GM15510 (cell line): ENCODE results near the gene WFDC8.

Experiments used
- POLR2A ChIP-seq: IDR thresholded peaks from 3 replicates; pipeline ENCODE4 v1.6.1; 2011; ENCODE audit warnings: borderline replicate concordance; ENCODE audit not compliant: insufficient read length; ENCODE audit errors: extremely low read depth

Gene WFDC8

GRCh38 chr20:45579184-45579583 lies at the start of gene WFDC8:
WFDC8 (minus strand) TSS chr20:45579284; CDS start chr20:45579247, 37 bp downstream.
- no peak for TF ChIP-seq POLR2A

DNA sequence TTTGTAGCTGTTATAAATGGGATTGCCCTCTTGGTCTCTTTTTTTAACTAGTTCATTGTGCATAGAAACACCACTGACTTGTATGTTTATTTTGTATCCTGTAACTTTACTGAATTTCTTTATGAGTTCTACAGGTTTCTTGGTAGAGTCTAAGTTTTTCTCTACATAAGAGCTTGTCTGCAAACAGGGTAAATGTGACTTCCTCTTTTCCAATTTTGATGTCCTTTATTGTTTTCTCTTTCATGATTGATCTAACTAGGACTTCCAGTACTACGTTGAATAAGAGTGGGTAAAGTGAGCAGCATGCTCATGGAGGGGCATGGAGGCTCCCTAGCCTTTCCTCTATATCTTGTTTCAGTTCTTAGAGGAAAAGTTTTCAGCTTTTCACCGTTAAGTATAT lies 47.5 kb upstream of the WFDC8 start:
- no peak for TF ChIP-seq POLR2A

GRCh38 chr20:45621593-45621992 lies 42.5 kb upstream of the WFDC8 start:
- TF ChIP-seq POLR2A: no peak

- no peak for TF ChIP-seq POLR2A
Measured at GRCh38 chr20:45617591-45617990, 38.5 kb upstream of the WFDC8 start.

DNA sequence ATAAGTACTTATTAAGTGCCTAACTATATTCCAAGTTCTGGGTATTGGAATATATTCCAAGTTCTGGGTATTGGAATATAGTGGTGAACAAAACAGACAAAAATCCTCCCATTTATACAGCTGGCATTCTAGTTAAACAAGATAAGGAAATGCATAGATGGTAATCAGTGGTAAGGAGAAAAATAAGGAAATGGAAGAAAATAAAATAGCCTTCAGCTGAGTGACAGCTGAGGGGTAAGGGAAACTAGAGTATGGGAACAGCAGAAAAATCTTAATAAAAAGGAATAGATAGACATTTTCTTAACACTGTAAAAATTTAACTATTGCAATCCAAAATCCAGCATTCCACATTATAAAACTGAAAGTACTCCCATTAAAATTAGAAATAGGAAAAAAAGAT lies 33.2 kb upstream of the WFDC8 start:
- TF ChIP-seq POLR2A: no peak

DNA sequence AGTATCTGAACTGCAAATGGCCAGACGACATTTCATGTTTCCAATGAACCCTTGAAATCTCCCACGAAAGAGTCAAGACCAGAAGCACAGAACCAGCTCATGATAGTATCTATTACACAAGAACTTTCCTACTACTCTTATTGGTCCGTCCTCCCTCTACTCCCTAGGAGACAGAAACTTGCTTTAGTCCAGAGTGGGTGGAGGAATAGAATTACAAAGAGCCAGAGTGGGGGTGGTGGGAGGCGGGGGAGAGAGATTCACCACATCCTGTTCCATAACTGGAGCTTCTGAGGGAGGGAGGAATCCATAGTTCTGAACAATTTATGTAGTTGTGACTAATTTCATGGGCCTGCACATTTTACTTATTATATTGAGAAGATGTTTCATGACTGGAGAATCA lies 32.0 kb upstream of the WFDC8 start:
- TF ChIP-seq POLR2A: no peak

DNA sequence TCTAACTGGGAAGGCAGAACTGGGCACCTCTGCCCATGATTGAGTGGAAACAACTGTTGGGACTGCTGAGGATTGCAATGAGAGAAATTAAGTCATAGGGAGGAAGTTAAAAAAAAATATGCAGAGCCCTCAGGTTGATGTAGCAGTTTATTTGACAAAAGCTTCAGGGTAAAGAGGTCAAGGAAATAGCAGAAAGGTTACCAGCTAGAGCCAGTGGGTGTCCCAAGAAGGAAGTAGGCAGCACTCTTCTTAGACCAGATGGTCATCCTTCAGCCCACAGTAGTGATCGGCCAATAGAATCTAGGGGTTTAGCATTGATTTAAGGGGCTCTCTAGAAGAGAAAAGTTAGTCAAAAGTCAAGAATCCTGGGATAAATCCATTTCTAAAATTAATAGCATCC lies 28.7 kb upstream of the WFDC8 start:
- no peak for TF ChIP-seq POLR2A

DNA sequence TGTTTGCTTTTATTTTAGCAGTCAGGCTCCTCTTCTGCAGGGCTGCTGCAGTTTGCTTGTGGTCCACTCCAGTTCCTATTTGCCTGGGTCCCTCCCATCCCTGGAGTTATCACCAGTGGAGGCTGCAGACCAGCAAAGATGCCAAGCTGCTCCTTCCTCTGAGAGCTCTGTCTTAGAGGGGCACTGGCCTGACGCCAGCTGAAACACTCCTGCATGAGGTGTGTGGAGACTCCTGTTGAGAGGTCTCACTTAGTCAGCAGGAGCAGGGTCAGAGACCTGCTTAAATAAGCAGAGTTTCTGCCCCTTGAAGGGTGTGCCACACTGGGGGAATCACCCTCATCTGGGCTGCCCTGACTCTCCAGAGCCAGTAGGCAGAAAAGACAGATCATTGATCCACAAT lies 16.2 kb upstream of the WFDC8 start:
- no peak for TF ChIP-seq POLR2A

- TF ChIP-seq POLR2A: no peak
Measured at GRCh38 chr20:45593498-45593897, 14.4 kb upstream of the WFDC8 start.

- TF ChIP-seq POLR2A: no peak
Measured at GRCh38 chr20:45592574-45593189, 13.6 kb upstream of the WFDC8 start.

DNA sequence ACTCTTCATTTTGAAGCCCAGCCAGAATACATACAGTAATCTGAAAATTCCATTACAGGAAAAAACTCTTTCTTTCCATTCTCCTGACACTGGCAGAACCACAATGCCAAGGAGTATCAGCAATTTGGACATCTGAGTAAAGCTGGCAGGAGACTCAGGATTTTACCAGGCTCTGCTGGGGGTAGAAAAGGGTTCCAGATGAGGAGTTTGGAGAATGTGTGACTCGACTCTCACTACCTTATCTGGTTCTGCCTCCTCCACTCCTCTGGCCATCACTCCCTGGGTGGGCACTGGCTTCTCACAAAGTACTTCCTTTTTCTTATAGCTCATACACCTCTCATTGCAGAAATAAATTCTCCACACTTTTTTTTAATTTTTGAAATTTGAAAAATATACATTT lies 10.6 kb upstream of the WFDC8 start:
- TF ChIP-seq POLR2A: no peak

DNA sequence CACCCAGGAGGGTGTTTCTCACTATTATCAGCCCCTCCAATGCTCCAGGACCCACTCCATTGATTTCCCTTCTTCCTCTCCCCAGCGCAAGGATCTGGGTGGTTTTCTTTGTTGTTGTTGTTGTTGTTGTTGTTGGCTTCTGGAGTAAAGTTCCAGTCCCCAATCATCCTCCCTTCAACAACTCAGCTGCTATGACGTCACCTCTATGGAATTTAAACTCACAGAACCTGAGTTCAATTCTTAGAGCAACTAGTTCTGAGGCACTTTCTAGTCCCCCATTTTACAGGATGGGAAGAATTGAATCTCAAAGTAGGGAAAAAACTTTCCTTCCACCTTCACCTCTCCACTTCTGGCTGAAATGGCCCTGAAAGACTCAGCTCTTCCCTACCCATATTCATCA lies 9.7 kb upstream of the WFDC8 start:
- no peak for TF ChIP-seq POLR2A

- TF ChIP-seq POLR2A: no peak
Measured at GRCh38 chr20:45583502-45583901, 4.4 kb upstream of the WFDC8 start.

- no peak for TF ChIP-seq POLR2A
Measured at GRCh38 chr20:45581702-45582101, 2.6 kb upstream of the WFDC8 start.

- no peak for TF ChIP-seq POLR2A
Measured at GRCh38 chr20:45578231-45578630, 853 bp downstream of the WFDC8 start.

DNA sequence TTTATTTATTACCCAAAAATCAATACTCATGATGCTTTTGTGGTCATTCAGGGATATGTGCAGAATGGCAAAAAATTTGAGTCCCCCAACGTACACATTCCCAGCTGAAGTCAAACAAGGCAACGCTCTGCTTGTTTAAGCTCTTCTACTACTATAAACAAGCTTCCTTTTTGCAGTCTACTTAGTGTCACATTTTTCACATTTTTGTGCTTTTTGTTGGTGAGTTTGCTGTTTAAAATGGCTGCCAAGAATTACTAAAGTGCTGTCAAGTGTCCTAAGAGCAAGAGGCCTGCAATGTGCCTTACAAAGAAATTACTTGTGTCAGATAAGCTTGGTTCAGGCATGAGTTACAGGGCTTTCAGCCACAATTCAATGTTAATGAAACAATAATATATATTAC lies 2.1 kb downstream of the WFDC8 start:
- TF ChIP-seq POLR2A: no peak

DNA sequence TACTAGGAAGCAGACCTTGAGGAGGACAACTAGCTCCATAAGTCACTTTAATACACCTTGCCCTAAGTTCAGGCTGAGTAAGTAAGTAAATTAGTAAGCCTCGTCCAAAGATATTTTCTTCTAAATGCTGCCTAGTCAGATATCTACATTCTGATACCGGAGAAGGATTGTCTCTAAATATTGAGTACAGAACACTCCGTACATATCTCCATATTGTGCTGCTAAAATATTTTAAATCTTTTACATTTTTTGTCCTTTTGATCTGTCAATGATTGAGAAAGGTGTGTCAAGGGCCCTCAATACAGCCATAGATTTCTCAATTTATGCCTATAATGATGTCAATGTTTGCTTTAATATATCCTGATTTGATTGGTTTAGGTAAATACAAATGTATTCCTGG lies 3.2 kb downstream of the WFDC8 start:
- no peak for TF ChIP-seq POLR2A

- no peak for TF ChIP-seq POLR2A
Measured at GRCh38 chr20:45564760-45565276, 14.3 kb downstream of the WFDC8 start.

GRCh38 chr20:45555198-45555597 lies 23.9 kb downstream of the WFDC8 start:
- TF ChIP-seq POLR2A: no peak
